ENCODE data around the gene CSKMT. TPM values are rescaled to one million over a fixed set of nuclear protein-coding genes. Genes with fewer than 3 reads are reported as not detected.

CSKMT gene
- total RNA-seq, 1 donor from 2014 or later, result 3.4 TPM

GRCh38 chr11:62715150-62716130, 50.3 kb downstream of the CSKMT start:
- DNase-seq (ENCODE audit: low spot score) (no peak), ATAC-seq (no peak)

DNA sequence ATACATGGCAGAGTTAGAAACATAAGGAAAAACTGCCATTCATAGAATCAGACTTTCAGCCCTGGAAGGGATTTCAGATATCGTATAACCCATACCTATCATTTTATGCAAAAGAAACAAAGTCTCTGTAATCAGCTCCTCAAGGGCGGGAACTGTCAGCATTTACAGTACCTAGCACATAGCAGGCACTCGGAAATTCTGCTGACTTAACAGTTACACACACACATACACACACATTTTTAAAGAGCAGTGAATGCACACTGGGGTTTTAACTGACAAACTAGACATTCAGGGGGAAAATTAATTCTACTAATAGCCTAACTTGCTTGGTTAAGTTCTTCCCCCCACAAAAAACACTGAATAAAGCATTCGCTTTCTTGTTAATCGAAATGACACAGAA, 51.1 kb downstream of the CSKMT start:
- no peak for DNase-seq (ENCODE audit: low spot score)

GRCh38 chr11:62716816-62717215, 51.7 kb downstream of the CSKMT start:
- ATAC-seq, result no peak
- no peak for DNase-seq (ENCODE audit: low spot score)

More for the DNA sequence above, 51.1 kb downstream of the CSKMT start:
- no peak for ATAC-seq

Other genes starting within 250 kb of the CSKMT start
- gene SCGB1A1, start 246.3 kb upstream of the CSKMT start, total RNA-seq, result 2.0 TPM
- gene AHNAK, start 118.5 kb upstream of the CSKMT start, total RNA-seq, result 115 TPM
- gene EEF1G, start 91.4 kb upstream of the CSKMT start, total RNA-seq, result 441 TPM
- 32.6 TPM for gene TUT1, start 73.8 kb upstream of the CSKMT start, total RNA-seq
- gene MTA2, start 63.4 kb upstream of the CSKMT start, total RNA-seq, result 24.4 TPM
- gene EML3, start 52.5 kb upstream of the CSKMT start, total RNA-seq, result 29.9 TPM
- gene ROM1, start 52.1 kb upstream of the CSKMT start, total RNA-seq, result 1.1 TPM
- gene B3GAT3, start 43.3 kb upstream of the CSKMT start, total RNA-seq, result 16.8 TPM
- gene GANAB, start 18.7 kb upstream of the CSKMT start, total RNA-seq, result 220 TPM
- 12.8 TPM for gene INTS5, start 12.0 kb upstream of the CSKMT start, total RNA-seq
- gene C11orf98, start 102 bp upstream of the CSKMT start, total RNA-seq, result 30.4 TPM
- 4.9 TPM for gene UQCC3, start 6.4 kb downstream of the CSKMT start, total RNA-seq
- 3.3 TPM for gene LBHD1, start 7.0 kb downstream of the CSKMT start, total RNA-seq
- 30.5 TPM for gene UBXN1, start 13.8 kb downstream of the CSKMT start, total RNA-seq
- not detected for gene LRRN4CL, start 24.2 kb downstream of the CSKMT start, total RNA-seq
- gene BSCL2, start 42.1 kb downstream of the CSKMT start, total RNA-seq, result 35.1 TPM
- gene GNG3, start 42.4 kb downstream of the CSKMT start, total RNA-seq, result 0.20 TPM
- 13.7 TPM for gene HNRNPUL2, start 62.1 kb downstream of the CSKMT start, total RNA-seq
- gene TTC9C, start 63.2 kb downstream of the CSKMT start, total RNA-seq, result 11.2 TPM
- 5.5 TPM for gene ZBTB3, start 88.8 kb downstream of the CSKMT start, total RNA-seq
- 22.7 TPM for gene POLR2G, start 96.3 kb downstream of the CSKMT start, total RNA-seq
- 22.9 TPM for gene TAF6L, start 106.1 kb downstream of the CSKMT start, total RNA-seq
- gene TMEM179B, start 122.1 kb downstream of the CSKMT start, total RNA-seq, result 27.5 TPM
- 7.6 TPM for gene TMEM223, start 126.7 kb downstream of the CSKMT start, total RNA-seq
- gene NXF1, start 140.1 kb downstream of the CSKMT start, total RNA-seq, result 42.8 TPM
- 23.8 TPM for gene STX5, start 166.7 kb downstream of the CSKMT start, total RNA-seq
- gene TEX54, start 167.5 kb downstream of the CSKMT start, total RNA-seq, result not detected
- gene WDR74, start 174.3 kb downstream of the CSKMT start, total RNA-seq, result 20.5 TPM
- 64.8 TPM for gene SLC3A2, start 215.6 kb downstream of the CSKMT start, total RNA-seq

Data from left lobe of liver (tissue), 2 donors.